HCT116 (cell line): Measurements from ENCODE around the gene YIPF1.

Experiments used
- CTCF ChIP-seq, 3 experiments: fragments of 200-600 bp in 1 of 3; sonication (generic) in 1 of 3; IDR thresholded peaks in 2 of 3; conservative IDR thresholded peaks in 1 of 3; 2 replicates each; pipeline ENCODE4 v1.5.1; 2012 to 2017; ENCODE audit warnings: low read depth in 2 of 3, low read length in 2 of 3, antibody characterized with exemption in 1 of 3, borderline replicate concordance in 1 of 3, control low read depth in 1 of 3, mild to moderate bottlenecking in 1 of 3, mixed read lengths in 1 of 3, mixed run types in 1 of 3, moderate library complexity in 1 of 3; ENCODE audit not compliant: insufficient read depth in 1 of 3
- EZH2phosphoT487 ChIP-seq: fragments of 200-600 bp; IDR thresholded peaks from 2 replicates; pipeline ENCODE4 v1.6.1; 2018; ENCODE audit warnings: antibody characterized with exemption, borderline replicate concordance
- JUND ChIP-seq: IDR thresholded peaks from 2 replicates; pipeline ENCODE4 v1.6.1; 2012
- MAX ChIP-seq: IDR thresholded peaks from 2 replicates; pipeline ENCODE4 v1.6.1; 2012
- POLR2A ChIP-seq: IDR thresholded peaks from 2 replicates; pipeline ENCODE4 v1.7.0; 2011; ENCODE audit warnings: borderline replicate concordance; ENCODE audit not compliant: insufficient read depth, insufficient read length; ENCODE audit errors: extremely low read depth
- POLR2AphosphoS5 ChIP-seq: IDR thresholded peaks from 2 replicates; pipeline ENCODE4 v1.6.1; 2011; ENCODE audit warnings: mild to moderate bottlenecking, low read depth, low read length, moderate library complexity
- REST ChIP-seq: IDR thresholded peaks from 2 replicates; pipeline ENCODE4 v1.6.1; 2012; ENCODE audit warnings: low read depth
- SIN3A ChIP-seq: IDR thresholded peaks from 2 replicates; pipeline ENCODE4 v1.6.1; 2012; ENCODE audit warnings: low read depth
- SP1 ChIP-seq: IDR thresholded peaks from 2 replicates; pipeline ENCODE4 v1.6.1; 2012; ENCODE audit warnings: low read depth
- YY1 ChIP-seq: IDR thresholded peaks from 2 replicates; pipeline ENCODE4 v1.6.1; 2011; ENCODE audit warnings: low read length, low read depth, moderate library complexity, mild to moderate bottlenecking; ENCODE audit not compliant: insufficient replicate concordance; ENCODE audit errors: extremely low read depth
- TF ChIP-seq, protein P1 (sequence below): IDR thresholded peaks from 2 replicates; pipeline ENCODE4 v1.6.1; 2011; ENCODE audit warnings: mild to moderate bottlenecking, low read length, moderate library complexity; ENCODE audit not compliant: insufficient replicate concordance; ENCODE audit errors: extremely low read depth
- TF ChIP-seq, protein P2 (sequence below): IDR thresholded peaks from 2 replicates; pipeline ENCODE4 v1.6.1; 2012

- TF ChIP-seq POLR2A (no peak), CTCF (IDR thresholded peaks at IDR 0.05 in 2 of 3, conservative IDR thresholded peaks at IDR 0.05 in 1 of 3; ENCODE audit: borderline replicate concordance in 1 of 3, insufficient read depth in 1 of 3, low read depth in 2 of 3, low read length in 2 of 3) (no peak), REST (no peak), SIN3A (no peak), YY1 (no peak), SP1 (no peak), POLR2AphosphoS5 (no peak), MAX (no peak), EZH2phosphoT487 (no peak), JUND (no peak)
- TF ChIP-seq, protein P1, sequence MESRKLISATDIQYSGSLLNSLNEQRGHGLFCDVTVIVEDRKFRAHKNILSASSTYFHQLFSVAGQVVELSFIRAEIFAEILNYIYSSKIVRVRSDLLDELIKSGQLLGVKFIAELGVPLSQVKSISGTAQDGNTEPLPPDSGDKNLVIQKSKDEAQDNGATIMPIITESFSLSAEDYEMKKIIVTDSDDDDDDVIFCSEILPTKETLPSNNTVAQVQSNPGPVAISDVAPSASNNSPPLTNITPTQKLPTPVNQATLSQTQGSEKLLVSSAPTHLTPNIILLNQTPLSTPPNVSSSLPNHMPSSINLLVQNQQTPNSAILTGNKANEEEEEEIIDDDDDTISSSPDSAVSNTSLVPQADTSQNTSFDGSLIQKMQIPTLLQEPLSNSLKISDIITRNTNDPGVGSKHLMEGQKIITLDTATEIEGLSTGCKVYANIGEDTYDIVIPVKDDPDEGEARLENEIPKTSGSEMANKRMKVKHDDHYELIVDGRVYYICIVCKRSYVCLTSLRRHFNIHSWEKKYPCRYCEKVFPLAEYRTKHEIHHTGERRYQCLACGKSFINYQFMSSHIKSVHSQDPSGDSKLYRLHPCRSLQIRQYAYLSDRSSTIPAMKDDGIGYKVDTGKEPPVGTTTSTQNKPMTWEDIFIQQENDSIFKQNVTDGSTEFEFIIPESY: no peak
- TF ChIP-seq, protein P2, sequence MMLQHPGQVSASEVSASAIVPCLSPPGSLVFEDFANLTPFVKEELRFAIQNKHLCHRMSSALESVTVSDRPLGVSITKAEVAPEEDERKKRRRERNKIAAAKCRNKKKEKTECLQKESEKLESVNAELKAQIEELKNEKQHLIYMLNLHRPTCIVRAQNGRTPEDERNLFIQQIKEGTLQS: no peak
Measured at GRCh38 chr1:53919675-53920066, 30.1 kb upstream of the YIPF1 start.
